Measurements from ENCODE around the gene PTGR3. TPM values are rescaled to one million over a fixed set of nuclear protein-coding genes. Genes with fewer than 3 reads are reported as not detected.
A peak's percentile ranks its signal among the peaks of the same experiment; 100 is the strongest.

PTGR3 gene
- total and polyA plus RNA-seq, 4 donors, result 14.3 to 48.2 (median 36.2) TPM

- H3K4me3 ChIP-seq (ENCODE audit: low read depth, low read length), result no peak overlapping the region
These were observed 40.3 kb downstream of the PTGR3 start for GRCh38 chr18:75168619-75169018.

GRCh38 chr18:75167759-75168618 is 41.0 kb downstream of the PTGR3 start:
- no peaks in the 10 kb centered on the region for H3K27me3 ChIP-seq (ENCODE audit: control insufficient read depth, insufficient read depth, low read length)
- peak overlapping the region; percentile 24 for H3K4me3 ChIP-seq (ENCODE audit: low read depth, low read length)
- peak overlapping the region; percentile 25 for H3K27ac ChIP-seq (ENCODE audit: low read depth, low read length)
- DNase-seq (ENCODE audit: low read depth in 4 of 6, low spot score in 6 of 6), result peak in 3 of 6 donors; percentile 40 to 87 (median 61)
- 38% methylated on average over 17 of the region's 33 CpGs for WGBS (ENCODE audit: insufficient coverage)
- H3K36me3 ChIP-seq (ENCODE audit: control insufficient read depth, insufficient read depth, low read length), result no peaks in the 10 kb centered on the region
- peaks cover 9% of the 10 kb centered on the region for H3K4me1 ChIP-seq (ENCODE audit: control insufficient read depth, insufficient read depth, low read length)
- H3K9me3 ChIP-seq (ENCODE audit: control insufficient read depth, insufficient read depth, low read length), result no peaks in the 10 kb centered on the region

More at GRCh38 chr18:75168619-75169018, 40.3 kb downstream of the PTGR3 start:
- Histone ChIP-seq H3K36me3 (ENCODE audit: control insufficient read depth, insufficient read depth, low read length) (no peaks in the 10 kb centered on the region), H3K27ac (ENCODE audit: low read depth, low read length) (no peak overlapping the region), H3K9me3 (ENCODE audit: control insufficient read depth, insufficient read depth, low read length) (no peaks in the 10 kb centered on the region), H3K27me3 (ENCODE audit: control insufficient read depth, insufficient read depth, low read length) (no peaks in the 10 kb centered on the region), H3K4me1 (ENCODE audit: control insufficient read depth, insufficient read depth, low read length) (peaks cover 9% of the 10 kb centered on the region)
- DNase-seq (ENCODE audit: low read depth in 4 of 6, low spot score in 6 of 6), result peak in 2 of 6 donors; percentile 17 to 65
- WGBS (ENCODE audit: insufficient coverage), result 63% methylated on average over 2 of the region's 7 CpGs

GRCh38 chr18:75167137-75167536 is 41.8 kb downstream of the PTGR3 start:
- no peaks in the 10 kb centered on the region for H3K27me3 ChIP-seq (ENCODE audit: control insufficient read depth, insufficient read depth, low read length)
- H3K4me1 ChIP-seq (ENCODE audit: control insufficient read depth, insufficient read depth, low read length), result peaks cover 9% of the 10 kb centered on the region
- H3K9me3 ChIP-seq (ENCODE audit: control insufficient read depth, insufficient read depth, low read length), result no peaks in the 10 kb centered on the region
- no peak overlapping the region for H3K4me3 ChIP-seq (ENCODE audit: low read depth, low read length)
- 90% methylated on average over 5 of the region's 10 CpGs for WGBS (ENCODE audit: insufficient coverage)
- H3K36me3 ChIP-seq (ENCODE audit: control insufficient read depth, insufficient read depth, low read length), result no peaks in the 10 kb centered on the region
- no peak overlapping the region for H3K27ac ChIP-seq (ENCODE audit: low read depth, low read length)
- DNase-seq (ENCODE audit: low read depth in 4 of 6, low spot score in 6 of 6), result no peak

GRCh38 chr18:75165926-75166325 is 43.0 kb downstream of the PTGR3 start:
- Histone ChIP-seq H3K27me3 (ENCODE audit: control insufficient read depth, insufficient read depth, low read length) (no peaks in the 10 kb centered on the region), H3K27ac (ENCODE audit: low read depth, low read length) (no peak overlapping the region), H3K4me1 (ENCODE audit: control insufficient read depth, insufficient read depth, low read length) (peaks cover 14% of the 10 kb centered on the region), H3K36me3 (ENCODE audit: control insufficient read depth, insufficient read depth, low read length) (no peaks in the 10 kb centered on the region), H3K9me3 (ENCODE audit: control insufficient read depth, insufficient read depth, low read length) (no peaks in the 10 kb centered on the region), H3K4me3 (ENCODE audit: low read depth, low read length) (no peak overlapping the region)
- WGBS (ENCODE audit: insufficient coverage), result 89% methylated on average over 4 of the region's 8 CpGs
- no peak for DNase-seq (ENCODE audit: low read depth in 4 of 6, low spot score in 6 of 6)

- Histone ChIP-seq H3K36me3 (ENCODE audit: control insufficient read depth, insufficient read depth, low read length) (no peaks in the 10 kb centered on the region), H3K4me3 (ENCODE audit: low read depth, low read length) (no peak overlapping the region), H3K27ac (ENCODE audit: low read depth, low read length) (no peak overlapping the region), H3K4me1 (ENCODE audit: control insufficient read depth, insufficient read depth, low read length) (peaks cover 20% of the 10 kb centered on the region), H3K9me3 (ENCODE audit: control insufficient read depth, insufficient read depth, low read length) (no peaks in the 10 kb centered on the region), H3K27me3 (ENCODE audit: control insufficient read depth, insufficient read depth, low read length) (no peaks in the 10 kb centered on the region)
- WGBS (ENCODE audit: insufficient coverage), result 95% methylated on average over 3 of the region's 3 CpGs
- DNase-seq (ENCODE audit: low read depth in 4 of 6, low spot score in 6 of 6), result no peak
These were observed 44.5 kb downstream of the PTGR3 start for GRCh38 chr18:75164479-75164878.

GRCh38 chr18:75163736-75164135 is 45.2 kb downstream of the PTGR3 start:
- Histone ChIP-seq H3K9me3 (ENCODE audit: control insufficient read depth, insufficient read depth, low read length) (no peaks in the 10 kb centered on the region), H3K27ac (ENCODE audit: low read depth, low read length) (no peak overlapping the region), H3K4me3 (ENCODE audit: low read depth, low read length) (no peak overlapping the region), H3K4me1 (ENCODE audit: control insufficient read depth, insufficient read depth, low read length) (peaks cover 27% of the 10 kb centered on the region), H3K36me3 (ENCODE audit: control insufficient read depth, insufficient read depth, low read length) (no peaks in the 10 kb centered on the region), H3K27me3 (ENCODE audit: control insufficient read depth, insufficient read depth, low read length) (no peaks in the 10 kb centered on the region)
- DNase-seq (ENCODE audit: low read depth in 4 of 6, low spot score in 6 of 6), result no peak
- WGBS (ENCODE audit: insufficient coverage), result 93% methylated on average over 3 of the region's 4 CpGs

GRCh38 chr18:75162978-75163377 is 46.0 kb downstream of the PTGR3 start:
- no peak for DNase-seq (ENCODE audit: low read depth in 4 of 6, low spot score in 6 of 6)
- H3K27ac ChIP-seq (ENCODE audit: low read depth, low read length), result no peak overlapping the region
- peaks cover 27% of the 10 kb centered on the region for H3K4me1 ChIP-seq (ENCODE audit: control insufficient read depth, insufficient read depth, low read length)
- no peaks in the 10 kb centered on the region for H3K27me3 ChIP-seq (ENCODE audit: control insufficient read depth, insufficient read depth, low read length)
- no peak overlapping the region for H3K4me3 ChIP-seq (ENCODE audit: low read depth, low read length)
- H3K9me3 ChIP-seq (ENCODE audit: control insufficient read depth, insufficient read depth, low read length), result no peaks in the 10 kb centered on the region
- 91% methylated on average over 4 of the region's 4 CpGs for WGBS (ENCODE audit: insufficient coverage)
- H3K36me3 ChIP-seq (ENCODE audit: control insufficient read depth, insufficient read depth, low read length), result no peaks in the 10 kb centered on the region

GRCh38 chr18:75162467-75162866 is 46.5 kb downstream of the PTGR3 start:
- WGBS (ENCODE audit: insufficient coverage), result 100% methylated on average over 2 of the region's 3 CpGs
- no peak overlapping the region for H3K27ac ChIP-seq (ENCODE audit: low read depth, low read length)
- H3K27me3 ChIP-seq (ENCODE audit: control insufficient read depth, insufficient read depth, low read length), result no peaks in the 10 kb centered on the region
- peaks cover 22% of the 10 kb centered on the region for H3K4me1 ChIP-seq (ENCODE audit: control insufficient read depth, insufficient read depth, low read length)
- H3K36me3 ChIP-seq (ENCODE audit: control insufficient read depth, insufficient read depth, low read length), result no peaks in the 10 kb centered on the region
- H3K4me3 ChIP-seq (ENCODE audit: low read depth, low read length), result no peak overlapping the region
- no peak for DNase-seq (ENCODE audit: low read depth in 4 of 6, low spot score in 6 of 6)
- H3K9me3 ChIP-seq (ENCODE audit: control insufficient read depth, insufficient read depth, low read length), result no peaks in the 10 kb centered on the region

- Histone ChIP-seq H3K4me1 (ENCODE audit: control insufficient read depth, insufficient read depth, low read length) (peaks cover 19% of the 10 kb centered on the region), H3K36me3 (ENCODE audit: control insufficient read depth, insufficient read depth, low read length) (no peaks in the 10 kb centered on the region), H3K4me3 (ENCODE audit: low read depth, low read length) (peak overlapping the region; percentile 10), H3K27ac (ENCODE audit: low read depth, low read length) (peak overlapping the region; percentile 37), H3K9me3 (ENCODE audit: control insufficient read depth, insufficient read depth, low read length) (no peaks in the 10 kb centered on the region), H3K27me3 (ENCODE audit: control insufficient read depth, insufficient read depth, low read length) (no peaks in the 10 kb centered on the region)
- 71% methylated on average over 10 of the region's 14 CpGs for WGBS (ENCODE audit: insufficient coverage)
- DNase-seq (ENCODE audit: low read depth in 4 of 6, low spot score in 6 of 6), result peak in 2 of 6 donors; percentile 43 to 64
These were observed 47.5 kb downstream of the PTGR3 start for GRCh38 chr18:75161256-75162028.

Data from spinal cord (tissue), 10 donors.